ENCODE data around the gene ERC1.

GRCh38 chr12:1256285-1256684 is 265.3 kb downstream of the ERC1 start:
- no peak for TF ChIP-seq CTCF (IDR thresholded peaks at IDR 0.05; ENCODE audit: low read length)
- TF ChIP-seq EZH2 (optimal IDR thresholded peaks at IDR 0.05; ENCODE audit: low read depth, low read length): no peak
- TF ChIP-seq EZH2phosphoT487 (IDR thresholded peaks at IDR 0.05; ENCODE audit: low read length): no peak

Measured in MM.1S (cell line).